GM18519 (cell line): Measurements from ENCODE around the gene MS4A13.
"Not testable (repeated sequence)": the region's sequence is repeated elsewhere in the genome, so short reads cannot be mapped to it uniquely, and the experiment has no call there.

Experiments
- ATAC-seq: cut with Tn5 transposase; IDR thresholded peaks from one replicate; pipeline ENCODE4 v1.9.1; 2021; ENCODE audit warnings: mild to moderate bottlenecking, moderate library complexity; ENCODE audit not compliant: unreplicated experiment, low FRiP score

MS4A13 gene

GRCh38 chr11:60528934-60529333 is 13.7 kb downstream of the MS4A13 start:
- no peak for ATAC-seq

GRCh38 chr11:60530454-60531100 is 15.4 kb downstream of the MS4A13 start:
- no peak for ATAC-seq

GRCh38 chr11:60532383-60532782 is 17.2 kb downstream of the MS4A13 start:
- not testable (repeated sequence) for ATAC-seq

GRCh38 chr11:60538627-60539026 is 23.4 kb downstream of the MS4A13 start:
- ATAC-seq = not testable (repeated sequence)

- no peak for ATAC-seq
Measured at GRCh38 chr11:60544077-60544476, 28.9 kb downstream of the MS4A13 start.

- ATAC-seq = no peak
Measured at GRCh38 chr11:60561254-60561653, 46.1 kb downstream of the MS4A13 start.

GRCh38 chr11:60563553-60564235 is 48.5 kb downstream of the MS4A13 start:
- ATAC-seq = no peak

GRCh38 chr11:60566776-60567175 is 51.6 kb downstream of the MS4A13 start:
- ATAC-seq = no peak

- ATAC-seq = peak; percentile 75
Measured at GRCh38 chr11:60570970-60571369, 55.8 kb downstream of the MS4A13 start.

GRCh38 chr11:60589611-60590010 is 74.4 kb downstream of the MS4A13 start:
- no peak for ATAC-seq
